ENCODE results near the gene EYS. TPM values are rescaled to one million over a fixed set of nuclear protein-coding genes. Genes with fewer than 3 reads are reported as not detected.

Gene EYS
- total RNA-seq, 4 donors from 2014 or later = under 0.01 TPM; not detected in 3

- intact Hi-C loops (cut with DNase I) = no loop called here
- H3K36me3 ChIP-seq = no peaks in the 10 kb centered on the region
- no peak overlapping the region for H3K27ac ChIP-seq (replicated peaks in 1 of 4)
- no peaks in the 10 kb centered on the region for H3K4me1 ChIP-seq
- 86% methylated on average over 3 of the region's 3 CpGs for WGBS
- TF ChIP-seq CTCF (IDR thresholded peaks at IDR 0.05) (no peak), POLR2A (IDR thresholded peaks at IDR 0.05; ENCODE audit: low read depth) (no peak), POLR2AphosphoS5 (IDR thresholded peaks at IDR 0.05) (no peak), EP300 (IDR thresholded peaks at IDR 0.05) (no peak)
- DNase-seq (ENCODE audit: extremely low spot score) = no peak
- H3K27me3 ChIP-seq = no peaks in the 10 kb centered on the region
- no peak overlapping the region for H3K4me3 ChIP-seq
- H3K9me3 ChIP-seq = no peaks in the 10 kb centered on the region
These were observed 817.9 kb downstream of the EYS start for GRCh38 chr6:64889144-64889543.

- 83% methylated on average over 3 of the region's 3 CpGs for WGBS
- Histone ChIP-seq H3K27ac (replicated peaks in 1 of 4) (no peak overlapping the region), H3K9me3 (no peaks in the 10 kb centered on the region), H3K27me3 (no peaks in the 10 kb centered on the region), H3K36me3 (no peaks in the 10 kb centered on the region), H3K4me3 (no peak overlapping the region), H3K4me1 (no peaks in the 10 kb centered on the region)
- TF ChIP-seq POLR2A (IDR thresholded peaks at IDR 0.05; ENCODE audit: low read depth) = no peak
- TF ChIP-seq POLR2AphosphoS5 (IDR thresholded peaks at IDR 0.05) = no peak
- no peak for TF ChIP-seq EP300 (IDR thresholded peaks at IDR 0.05)
- no peak for TF ChIP-seq CTCF (IDR thresholded peaks at IDR 0.05)
- intact Hi-C loops (cut with DNase I) = no loop called here
- no peak for DNase-seq (ENCODE audit: extremely low spot score)
These were observed 832.2 kb downstream of the EYS start for GRCh38 chr6:64874776-64875175.

- Histone ChIP-seq H3K27me3 (no peaks in the 10 kb centered on the region), H3K36me3 (no peaks in the 10 kb centered on the region), H3K27ac (replicated peaks in 1 of 4) (no peak overlapping the region), H3K4me1 (no peaks in the 10 kb centered on the region), H3K4me3 (no peak overlapping the region), H3K9me3 (no peaks in the 10 kb centered on the region)
- no peak for DNase-seq (ENCODE audit: extremely low spot score)
- TF ChIP-seq POLR2AphosphoS5 (IDR thresholded peaks at IDR 0.05) (no peak), POLR2A (IDR thresholded peaks at IDR 0.05; ENCODE audit: low read depth) (no peak), CTCF (IDR thresholded peaks at IDR 0.05) (no peak), EP300 (IDR thresholded peaks at IDR 0.05) (no peak)
- intact Hi-C loops (cut with DNase I) = no loop called here
These were observed 834.4 kb downstream of the EYS start for GRCh38 chr6:64872633-64873032.

DNA sequence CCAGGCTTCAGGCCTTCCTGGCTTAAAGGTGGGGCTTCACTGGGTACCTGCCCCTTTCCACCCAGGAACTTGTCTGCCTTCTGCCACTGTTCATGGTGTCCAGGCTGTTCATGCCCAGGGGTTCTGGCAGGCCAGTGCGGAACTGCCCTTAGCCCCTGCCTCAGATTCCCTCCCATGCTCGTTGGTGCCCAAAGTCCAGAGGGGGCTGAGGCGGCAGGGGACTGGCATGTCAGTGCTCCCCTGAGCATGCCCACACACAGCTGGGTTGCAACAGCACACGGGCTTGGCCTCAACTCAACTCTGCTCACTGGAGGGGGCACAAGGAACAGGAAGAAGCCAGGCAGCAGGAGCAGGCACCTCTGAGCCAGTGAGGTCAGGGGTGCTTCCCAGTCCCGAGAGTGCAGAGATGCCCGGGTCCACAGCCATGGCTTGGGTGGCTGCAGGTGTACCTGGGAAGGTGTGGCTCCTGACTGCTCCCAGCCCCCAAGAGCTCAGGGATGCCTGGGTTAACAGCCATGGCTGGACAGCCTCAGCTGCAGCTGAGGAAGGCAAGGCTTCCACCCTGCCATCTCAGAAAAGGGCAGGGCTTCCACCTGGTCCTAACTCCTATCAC lies 845.9 kb downstream of the EYS start:
- Histone ChIP-seq H3K4me3 (no peak overlapping the region), H3K9me3 (no peaks in the 10 kb centered on the region), H3K4me1 (no peaks in the 10 kb centered on the region), H3K36me3 (no peaks in the 10 kb centered on the region), H3K27me3 (no peaks in the 10 kb centered on the region), H3K27ac (replicated peaks in 1 of 4) (no peak overlapping the region)
- no CpG with 5 or more reads among the region's 6 CpGs for WGBS
- intact Hi-C loops (cut with DNase I) = no loop called here
- no peak for TF ChIP-seq CTCF (IDR thresholded peaks at IDR 0.05)
- TF ChIP-seq EP300 (IDR thresholded peaks at IDR 0.05) = no peak
- TF ChIP-seq POLR2AphosphoS5 (IDR thresholded peaks at IDR 0.05) = no peak
- no peak for TF ChIP-seq POLR2A (IDR thresholded peaks at IDR 0.05; ENCODE audit: low read depth)
- no peak for DNase-seq (ENCODE audit: extremely low spot score)

DNA sequence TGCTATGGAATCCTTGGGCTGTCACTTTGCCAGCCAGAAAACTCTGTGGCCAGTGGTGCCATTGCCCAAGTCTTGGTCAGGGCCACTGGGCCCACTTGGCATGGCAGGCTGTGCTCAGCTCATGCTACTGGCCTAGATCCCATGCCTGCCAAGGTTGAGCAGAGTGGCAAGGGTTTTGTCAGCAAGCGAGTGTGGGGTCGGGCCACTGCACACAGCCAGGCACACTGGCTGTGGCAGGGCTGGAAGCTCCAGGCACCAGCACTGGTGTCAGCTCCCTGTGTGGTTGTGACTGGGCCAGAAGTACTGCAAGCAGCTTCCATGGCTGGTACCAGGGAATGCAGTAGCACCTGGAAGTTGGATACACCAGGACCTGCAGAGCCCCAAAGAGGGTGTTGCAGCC lies 846.8 kb downstream of the EYS start:
- no peaks in the 10 kb centered on the region for H3K9me3 ChIP-seq
- no peak overlapping the region for H3K4me3 ChIP-seq
- H3K27me3 ChIP-seq = no peaks in the 10 kb centered on the region
- TF ChIP-seq POLR2A (IDR thresholded peaks at IDR 0.05; ENCODE audit: low read depth) = no peak
- TF ChIP-seq POLR2AphosphoS5 (IDR thresholded peaks at IDR 0.05) = no peak
- TF ChIP-seq CTCF (IDR thresholded peaks at IDR 0.05) = no peak
- no peak for TF ChIP-seq EP300 (IDR thresholded peaks at IDR 0.05)
- no peaks in the 10 kb centered on the region for H3K36me3 ChIP-seq
- H3K4me1 ChIP-seq = no peaks in the 10 kb centered on the region
- no peak for DNase-seq (ENCODE audit: extremely low spot score)
- 100% methylated on average over 2 of the region's 2 CpGs for WGBS
- no peak overlapping the region for H3K27ac ChIP-seq (replicated peaks in 1 of 4)
- intact Hi-C loops (cut with DNase I) = no loop called here
